ENCODE results near the gene ITFG1. TPM values are rescaled to one million over a fixed set of nuclear protein-coding genes. Genes with fewer than 3 reads are reported as not detected.

The ITFG1 gene
- total and polyA plus RNA-seq, 2 of the 8 experiments (the other 6 are each of a cell fraction or from before 2014, with no cell fraction given) = 13.8 to 22.2 TPM

DNA sequence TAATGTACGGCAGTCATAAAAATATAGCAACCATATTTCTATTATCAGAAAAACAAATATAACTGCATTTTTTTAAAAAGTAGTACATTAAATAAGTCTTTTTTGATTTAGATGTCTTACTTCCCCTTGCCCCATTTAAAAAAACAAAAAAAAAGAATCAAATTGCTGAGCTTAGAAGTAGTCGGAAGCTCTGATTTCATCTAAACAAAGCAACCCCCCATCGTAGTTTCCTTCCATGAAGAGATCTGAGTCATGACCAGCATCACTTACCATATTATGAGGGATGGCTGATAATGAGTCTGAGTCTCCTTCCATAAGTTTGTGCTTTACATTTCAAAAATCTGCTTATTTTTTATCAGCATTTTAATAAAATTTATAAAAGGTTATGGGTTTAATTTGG is 86.2 kb downstream of the ITFG1 start (continued):
- TF ChIP-seq RNF2 (IDR thresholded peaks at IDR 0.05; ENCODE audit: borderline replicate concordance, low read depth, low read length, missing control alignments, poor library complexity, severe bottlenecking) (no peak), CTBP2 (IDR thresholded peaks at IDR 0.05; ENCODE audit: borderline replicate concordance, insufficient read depth, insufficient read length, low read length) (no peak), KDM5A (IDR thresholded peaks at IDR 0.05; ENCODE audit: low read length) (no peak)

Measured in H1 (cell line).